Gastrocnemius medialis (tissue), 4 donors: Measurements from ENCODE around the gene VRK3. TPM values are rescaled to one million over a fixed set of nuclear protein-coding genes. Genes with fewer than 3 reads are reported as not detected.
"Not testable (repeated sequence)": the region's sequence is repeated elsewhere in the genome, so short reads cannot be mapped to it uniquely, and the experiment has no call there.

Source experiments
- ATAC-seq, 2 donors: fragments of 150-250 bp; one replicate each; pipeline ENCODE4 v1.9.1; 2016
- DNase-seq, 2 donors: peaks; one replicate each; pipeline ENCODE4 v3.0.0-alpha.2; 2019
- H3K27ac ChIP-seq, 4 donors: fragments of 200-600 bp; sonication (generic); 1 replicate in 1 of 4; 2 replicates in 3 of 4; pipeline ENCODE4 v1.5.1; 2016 to 2018; ENCODE audit warnings: mild to moderate bottlenecking in 2 of 4, moderate library complexity in 1 of 4
- H3K27me3 ChIP-seq, 3 donors: fragments of 200-600 bp; sonication (generic) in 2 of 3; 1 replicate in 1 of 3; 2 replicates in 2 of 3; pipeline versions ENCODE4 v1.5.1 to v1.6.0; 2016 to 2019; ENCODE audit warnings: mild to moderate bottlenecking in 1 of 3, moderate library complexity in 1 of 3
- H3K36me3 ChIP-seq, 2 donors: fragments of 200-600 bp; sonication (generic) in 1 of 2; one replicate each; pipeline ENCODE4 v1.5.1; 2017 to 2018
- H3K4me1 ChIP-seq, 2 donors: fragments of 200-600 bp; sonication (generic) in 1 of 2; one replicate each; pipeline ENCODE4 v1.5.1; 2016 to 2017; ENCODE audit warnings: mild to moderate bottlenecking in 2 of 2
- H3K4me3 ChIP-seq, 4 donors: fragments of 200-600 bp; sonication (generic) in 3 of 4; 1 replicate in 1 of 4; 2 replicates in 3 of 4; pipeline ENCODE4 v1.5.1; 2016 to 2019; ENCODE audit warnings: mild to moderate bottlenecking in 2 of 4
- H3K9me3 ChIP-seq, 3 donors: fragments of 200-600 bp; sonication (generic) in 2 of 3; 1 replicate in 1 of 3; 2 replicates in 2 of 3; pipeline ENCODE4 v1.5.1; 2016 to 2019
- CTCF ChIP-seq, 5 experiments: fragments of 450-650 bp in 3 of 5; fragments of 200-600 bp in 2 of 5; sonication (generic) in 2 of 5; IDR thresholded peaks in 4 of 5; conservative IDR thresholded peaks in 1 of 5; 1 replicate in 4 of 5; 2 replicates in 1 of 5; pipeline ENCODE4 v1.5.1; 2016 to 2019; ENCODE audit warnings: antibody characterized with exemption in 5 of 5, mild to moderate bottlenecking in 3 of 5, moderate library complexity in 3 of 5
- POLR2A ChIP-seq, 2 donors: fragments of 450-650 bp; IDR thresholded peaks; one replicate each; pipeline ENCODE4 v1.6.1; 2017; ENCODE audit warnings: antibody characterized with exemption in 2 of 2, mild to moderate bottlenecking in 2 of 2, moderate library complexity in 2 of 2
- in situ Hi-C, 4 donors: fragments of 200-750 bp; cut with MboI; loops; one replicate each; pipeline versions ENCODE4 v1.15.0 to v1.8.0; 2017; ENCODE audit warnings: low sequenced_read_pairs in 4 of 4
- intact Hi-C: fragments of 100-400 bp; cut with DNase I; formaldehyde crosslinking; loops from one replicate; pipeline ENCODE4 v1.15.1; 2023; ENCODE audit warnings: low total_unique reads
- total RNA-seq, 4 donors: library from RNA; depleted of rRNA; stranded (reverse); fragments of >200 nt; gene quantifications; one replicate each; pipeline versions ENCODE4 v1.1.0 to v1.2.3, GENCODE V29; 2016

Gene VRK3
- total RNA-seq, 4 donors from 2014 or later = 36.0 to 52.8 (median 39.9) TPM

GRCh38 chr19:49958144-49958543 is 67.0 kb downstream of the VRK3 start:
- ATAC-seq, H3K27ac ChIP-seq, intact Hi-C loops, H3K27me3 ChIP-seq, H3K9me3 ChIP-seq, in situ Hi-C loops, H3K36me3 ChIP-seq, H3K4me1 ChIP-seq, DNase-seq, H3K4me3 ChIP-seq: not testable (repeated sequence)

- no peaks in the 10 kb centered on the region for H3K36me3 ChIP-seq
- no peaks in the 10 kb centered on the region for H3K27me3 ChIP-seq
- intact Hi-C loops = no loop called here
- H3K4me3 ChIP-seq = no peak overlapping the region
- no peaks in the 10 kb centered on the region for H3K9me3 ChIP-seq
- DNase-seq = no peak
- no peak overlapping the region for H3K27ac ChIP-seq
- no peak for ATAC-seq
- no peaks in the 10 kb centered on the region for H3K4me1 ChIP-seq
- in situ Hi-C loops = no loop called here
- TF ChIP-seq CTCF (IDR thresholded peaks at IDR 0.05 in 4 of 5, conservative IDR thresholded peaks at IDR 0.05 in 1 of 5) (no peak), POLR2A (IDR thresholded peaks at IDR 0.05) (no peak)
Measured at GRCh38 chr19:49957262-49957915, 67.8 kb downstream of the VRK3 start.

- in situ Hi-C loops (no loop called here), intact Hi-C loops (no loop called here)
- H3K4me1 ChIP-seq = no peaks in the 10 kb centered on the region
- no peak for ATAC-seq
- no peak overlapping the region for H3K4me3 ChIP-seq
- H3K9me3 ChIP-seq = no peaks in the 10 kb centered on the region
- H3K27me3 ChIP-seq = peaks cover 0 to 7% (median 0%) of the 10 kb centered on the region in 3 donors
- DNase-seq = no peak
- H3K27ac ChIP-seq = no peak overlapping the region
- H3K36me3 ChIP-seq = no peaks in the 10 kb centered on the region
- TF ChIP-seq POLR2A (IDR thresholded peaks at IDR 0.05) = no peak
- no peak for TF ChIP-seq CTCF (IDR thresholded peaks at IDR 0.05 in 4 of 5, conservative IDR thresholded peaks at IDR 0.05 in 1 of 5)
Measured at GRCh38 chr19:49956115-49956495, 69.1 kb downstream of the VRK3 start.

- Histone ChIP-seq H3K27ac (no peak overlapping the region), H3K36me3 (no peaks in the 10 kb centered on the region), H3K4me1 (no peaks in the 10 kb centered on the region), H3K27me3 (peaks cover 0 to 7% (median 0%) of the 10 kb centered on the region in 3 donors), H3K4me3 (no peak overlapping the region), H3K9me3 (no peaks in the 10 kb centered on the region)
- TF ChIP-seq CTCF (IDR thresholded peaks at IDR 0.05 in 4 of 5, conservative IDR thresholded peaks at IDR 0.05 in 1 of 5) (no peak), POLR2A (IDR thresholded peaks at IDR 0.05) (no peak)
- ATAC-seq = no peak
- no peak for DNase-seq
- intact Hi-C loops (no loop called here), in situ Hi-C loops (no loop called here)
Measured at GRCh38 chr19:49954933-49955332, 70.2 kb downstream of the VRK3 start.

- H3K4me1 ChIP-seq = no peaks in the 10 kb centered on the region
- ATAC-seq (no peak), DNase-seq (no peak)
- intact Hi-C loops (no loop called here), in situ Hi-C loops (no loop called here)
- no peaks in the 10 kb centered on the region for H3K9me3 ChIP-seq
- H3K27ac ChIP-seq = no peak overlapping the region
- H3K36me3 ChIP-seq = no peaks in the 10 kb centered on the region
- H3K4me3 ChIP-seq = no peak overlapping the region
- no peak for TF ChIP-seq CTCF (IDR thresholded peaks at IDR 0.05 in 4 of 5, conservative IDR thresholded peaks at IDR 0.05 in 1 of 5)
- no peak for TF ChIP-seq POLR2A (IDR thresholded peaks at IDR 0.05)
- peaks cover 0 to 7% (median 0%) of the 10 kb centered on the region in 3 donors for H3K27me3 ChIP-seq
Measured at GRCh38 chr19:49954092-49954829, 70.9 kb downstream of the VRK3 start.
